ENCODE results near the gene AKIRIN1.
"Not testable (repeated sequence)": the region's sequence is repeated elsewhere in the genome, so short reads cannot be mapped to it uniquely, and the experiment has no call there.

AKIRIN1 gene

DNA sequence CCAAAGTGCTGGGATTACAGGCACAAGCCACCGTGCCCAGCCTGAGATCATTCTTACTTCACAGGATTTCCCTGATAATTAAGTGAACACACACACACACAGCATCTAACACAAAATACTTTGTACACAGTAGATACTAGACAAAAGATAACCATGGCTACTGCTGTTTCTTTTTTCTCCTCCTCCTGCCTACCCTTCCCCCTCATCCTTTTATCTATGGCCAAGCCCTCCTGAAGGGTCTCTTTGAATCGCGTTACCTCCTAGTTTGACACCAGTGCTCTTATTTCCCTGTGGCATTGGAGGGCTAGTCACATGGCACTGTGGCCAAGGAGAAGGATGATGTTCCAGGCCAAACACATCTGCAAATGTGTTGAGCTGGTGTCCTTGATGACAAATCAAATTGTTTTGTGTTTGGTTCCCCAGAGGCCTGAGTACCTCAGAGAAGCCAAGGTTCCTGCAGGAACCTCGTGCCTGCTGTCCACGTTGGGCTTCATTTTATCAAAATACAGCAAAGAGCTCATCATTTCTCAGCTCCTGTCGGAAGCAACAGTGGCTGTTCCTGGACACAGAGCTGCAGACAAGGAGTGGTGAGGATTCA, 55.6 kb downstream of the AKIRIN1 start:
- DNase-seq = no peak

DNA sequence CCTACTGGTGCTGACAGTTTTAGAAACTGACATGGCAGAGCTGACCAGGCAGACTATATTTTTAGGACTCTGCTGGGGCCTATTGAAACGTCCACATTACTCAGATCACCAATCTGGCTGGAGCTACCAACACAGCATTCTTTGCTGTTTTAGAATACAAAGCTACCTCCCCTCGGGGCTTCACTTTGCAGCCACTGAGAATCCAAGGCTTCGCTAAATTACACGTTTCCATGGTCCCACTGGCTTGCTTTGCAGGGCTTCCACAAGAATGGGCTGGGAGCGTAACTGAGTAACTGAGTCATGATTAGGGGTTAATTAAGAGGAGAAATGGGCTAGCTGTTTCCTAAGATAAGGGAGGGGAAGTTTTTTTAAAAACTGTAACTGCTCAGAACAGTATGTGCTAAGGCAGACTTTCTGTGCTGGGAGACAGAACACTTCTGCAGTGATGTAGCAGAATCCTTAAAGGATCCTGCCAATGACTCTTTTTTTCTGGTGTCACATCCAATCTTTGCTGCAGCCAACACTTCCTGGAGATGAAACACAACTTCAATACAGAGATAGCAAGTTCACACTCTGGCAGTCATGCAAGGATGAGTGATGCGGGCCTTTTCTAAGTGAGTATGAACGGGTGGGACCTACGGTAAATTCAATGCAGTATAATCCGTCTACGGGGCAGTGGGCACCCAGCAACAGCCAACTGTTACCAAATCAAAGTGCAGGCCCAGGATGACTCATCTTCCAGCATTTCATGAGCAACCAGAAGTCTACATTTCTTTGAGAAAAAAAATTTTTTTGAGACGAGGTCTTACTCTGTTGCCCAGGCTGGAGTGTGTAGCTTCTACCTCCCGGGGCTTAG, 56.5 kb downstream of the AKIRIN1 start:
- DNase-seq = no peak

DNA sequence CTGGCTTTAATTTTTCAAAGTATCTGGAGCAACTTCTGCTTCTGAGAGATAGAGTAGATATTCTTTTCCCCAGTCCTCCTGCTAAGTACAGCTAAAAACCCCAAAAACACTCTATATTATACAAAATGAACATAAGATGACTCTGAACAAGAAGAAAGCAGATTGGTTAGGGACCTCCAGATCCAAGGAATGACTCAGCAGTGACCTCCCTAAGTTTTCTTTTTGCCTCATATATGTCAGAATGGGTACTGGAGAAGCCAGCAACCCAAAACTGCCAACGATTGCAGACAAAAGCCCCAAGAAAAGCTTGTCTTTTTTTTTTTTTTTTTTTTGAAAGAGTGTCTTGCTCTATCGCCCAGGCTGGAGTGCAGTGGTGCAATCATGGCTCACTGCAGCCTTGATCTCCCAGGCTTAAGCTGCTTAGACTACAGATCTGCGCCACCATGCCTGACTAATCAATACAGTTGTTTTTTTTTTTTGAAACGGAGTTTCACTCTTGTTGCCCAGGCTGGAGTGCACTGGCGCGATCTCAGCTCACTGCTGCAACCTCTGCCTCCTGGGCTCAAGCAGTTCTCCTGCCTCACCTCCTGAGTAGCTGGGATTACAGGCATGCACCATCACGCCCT, 57.8 kb downstream of the AKIRIN1 start:
- DNase-seq = no peak

DNA sequence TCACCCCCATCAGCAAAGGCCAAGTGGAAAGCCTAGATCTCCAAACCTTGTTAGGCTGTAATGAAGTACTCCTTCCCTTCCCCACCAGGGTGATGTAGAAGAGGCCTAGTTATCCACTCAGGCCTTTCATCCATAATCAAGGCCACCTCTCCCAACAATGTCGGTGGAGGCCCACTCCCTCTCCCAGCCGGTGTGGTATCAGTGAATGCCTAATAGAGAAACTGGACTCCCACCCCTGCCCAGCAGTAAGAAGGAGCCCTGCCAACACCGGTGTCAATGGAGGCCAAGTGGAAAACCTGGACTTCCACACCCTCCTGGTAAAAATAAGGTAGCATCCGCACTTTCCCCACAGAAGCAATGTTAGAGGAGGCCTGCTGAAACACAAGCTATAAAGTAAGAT, 58.9 kb downstream of the AKIRIN1 start:
- DNase-seq = no peak

DNA sequence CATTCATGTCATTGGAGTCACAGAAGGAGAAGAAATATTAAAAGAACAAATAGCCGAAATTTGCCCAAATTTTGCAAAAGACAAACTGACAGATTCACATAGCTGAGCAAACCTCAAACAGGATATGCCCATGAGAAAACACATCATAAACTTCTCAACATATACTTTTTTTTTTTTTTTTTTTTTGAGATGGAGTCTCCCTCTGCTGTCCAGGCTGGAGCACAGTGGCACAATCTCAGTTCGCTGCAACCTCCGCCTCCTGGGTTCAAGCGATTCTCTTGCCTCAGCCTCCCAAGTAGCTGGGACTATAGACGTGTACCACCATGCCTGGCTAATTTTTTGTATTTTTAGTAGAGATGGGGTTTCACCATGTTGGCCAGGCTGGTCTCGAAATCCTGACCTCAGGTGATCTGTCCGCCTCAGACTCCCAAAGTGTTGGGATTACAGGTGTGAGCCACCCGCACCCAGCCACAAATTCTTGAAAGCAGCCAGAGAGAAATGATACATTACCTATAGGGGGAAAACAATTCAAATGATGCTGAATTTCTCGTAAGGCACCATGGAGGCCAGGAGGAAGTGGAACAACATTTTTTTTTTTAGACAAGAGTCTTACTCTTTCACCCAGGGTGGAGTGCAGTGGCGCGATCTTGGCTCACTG, 60.2 kb downstream of the AKIRIN1 start:
- DNase-seq = not testable (repeated sequence)

DNA sequence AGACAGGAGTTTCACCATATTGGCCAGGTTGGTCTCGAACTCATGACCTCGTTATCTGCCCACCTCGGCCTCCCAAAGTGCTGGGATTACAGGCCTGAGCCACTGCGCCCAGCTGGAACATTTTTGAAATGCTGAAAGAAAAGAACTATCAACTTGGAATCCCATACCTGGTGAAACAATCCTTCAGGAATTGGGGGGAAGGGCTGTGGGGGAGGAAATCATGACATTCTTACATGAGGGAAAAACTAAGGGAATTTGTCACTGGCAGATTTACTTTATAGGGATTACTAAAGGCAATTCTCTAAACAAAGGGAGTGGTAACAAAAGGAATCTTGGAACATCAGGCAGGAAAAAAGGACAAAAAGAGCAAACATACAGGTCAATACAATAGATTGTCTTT, 60.9 kb downstream of the AKIRIN1 start:
- DNase-seq = no peak

DNA sequence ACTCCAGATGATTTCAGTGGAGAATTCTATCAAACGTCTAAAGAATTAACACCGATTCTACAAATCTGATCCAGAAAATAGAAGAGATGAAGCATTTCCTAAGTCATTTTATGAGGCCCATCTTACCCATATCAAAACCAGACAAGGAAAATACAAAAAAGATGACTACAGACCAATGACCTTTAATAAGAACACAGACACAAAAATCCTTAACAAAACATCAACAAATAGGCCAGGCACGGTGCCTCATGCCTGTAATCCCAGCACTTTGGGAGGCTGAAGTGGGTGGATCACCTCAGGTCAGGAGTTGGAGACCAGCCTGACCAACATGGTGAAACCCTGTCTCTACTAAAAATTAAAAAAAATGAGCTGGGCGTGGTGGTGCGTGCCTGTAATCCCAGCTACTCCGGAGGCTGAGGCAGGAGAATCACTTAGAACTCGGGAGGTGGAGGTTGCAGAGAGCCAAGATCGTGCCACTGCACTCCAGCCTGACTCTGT, 64.2 kb downstream of the AKIRIN1 start:
- DNase-seq = not testable (repeated sequence)
